ENCODE data around the gene MYO1D.
"Not testable (repeated sequence)": the region's sequence is repeated elsewhere in the genome, so short reads cannot be mapped to it uniquely, and the experiment has no call there.

Gene MYO1D

GRCh38 chr17:32876417-32877163 is at the start of gene MYO1D:
TSS of gene MYO1D (minus strand) at chr17:32877124. CDS start at chr17:32876872, 252 bp downstream.
- peak; percentile 84 for DNase-seq

GRCh38 chr17:32926183-32926582 is 49.3 kb upstream of the MYO1D start:
- no peak for DNase-seq

- DNase-seq = not testable (repeated sequence)
Observed at GRCh38 chr17:32923905-32924304, 47.0 kb upstream of the MYO1D start.

GRCh38 chr17:32921017-32921416 is 44.1 kb upstream of the MYO1D start:
- no peak for DNase-seq

GRCh38 chr17:32920293-32920692 is 43.4 kb upstream of the MYO1D start:
- no peak for DNase-seq

GRCh38 chr17:32919876-32920275 is 43.0 kb upstream of the MYO1D start:
- not testable (repeated sequence) for DNase-seq

- no peak for DNase-seq
Observed at GRCh38 chr17:32917842-32918241, 40.9 kb upstream of the MYO1D start.

GRCh38 chr17:32917081-32917480 is 40.2 kb upstream of the MYO1D start:
- DNase-seq = no peak

GRCh38 chr17:32916134-32916533 is 39.2 kb upstream of the MYO1D start:
- no peak for DNase-seq

- DNase-seq = no peak
Observed at GRCh38 chr17:32915245-32915644, 38.3 kb upstream of the MYO1D start.

GRCh38 chr17:32914181-32914580 is 37.3 kb upstream of the MYO1D start:
- no peak for DNase-seq

GRCh38 chr17:32913593-32913992 is 36.7 kb upstream of the MYO1D start:
- DNase-seq = no peak

GRCh38 chr17:32912218-32912897 is 35.4 kb upstream of the MYO1D start:
- DNase-seq = no peak

GRCh38 chr17:32910769-32911168 is 33.8 kb upstream of the MYO1D start:
- DNase-seq = no peak

GRCh38 chr17:32909787-32910369 is 33.0 kb upstream of the MYO1D start:
- peak; percentile 75 for DNase-seq

GRCh38 chr17:32907583-32907982 is 30.7 kb upstream of the MYO1D start:
- no peak for DNase-seq

GRCh38 chr17:32904891-32905290 is 28.0 kb upstream of the MYO1D start:
- no peak for DNase-seq

GRCh38 chr17:32903774-32904673 is 27.1 kb upstream of the MYO1D start:
- no peak for DNase-seq

GRCh38 chr17:32901743-32902142 is 24.8 kb upstream of the MYO1D start:
- no peak for DNase-seq

- no peak for DNase-seq
Observed at GRCh38 chr17:32899236-32900013, 22.5 kb upstream of the MYO1D start.

- no peak for DNase-seq
Observed at GRCh38 chr17:32896647-32897258, 19.8 kb upstream of the MYO1D start.

- DNase-seq = no peak
Observed at GRCh38 chr17:32894245-32894644, 17.3 kb upstream of the MYO1D start.

All from activated CD8-positive, alpha-beta memory T cell treated with anti-CD3 and anti-CD28 coated beads for 24 hours (primary cell).